GM23338 (cell line): Measurements from ENCODE around the gene EXOC4.

ENCODE experiments used
- CREB1 ChIP-seq: fragments of 250-450 bp; sonication (Bioruptor Pico); IDR thresholded peaks from 2 replicates; pipeline ENCODE4 v1.5.0; 2020; ENCODE audit warnings: low read depth, mild to moderate bottlenecking, moderate library complexity
- EZH2 ChIP-seq: fragments of 200-600 bp; sonication (generic); IDR thresholded peaks from one replicate; pipeline ENCODE4 v1.8.0; 2017; ENCODE audit warnings: antibody characterized with exemption, mild to moderate bottlenecking, low read depth; ENCODE audit not compliant: unreplicated experiment
- EZH2phosphoT487 ChIP-seq: fragments of 200-600 bp; sonication (generic); IDR thresholded peaks from one replicate; pipeline ENCODE4 v1.8.1; 2018; ENCODE audit warnings: antibody characterized with exemption; ENCODE audit not compliant: unreplicated experiment
- NANOG ChIP-seq: IDR thresholded peaks from 2 replicates; pipeline ENCODE4 v1.6.1; 2016; ENCODE audit warnings: antibody characterized with exemption, borderline replicate concordance
- POLR2AphosphoS5 ChIP-seq: IDR thresholded peaks from 2 replicates; pipeline ENCODE4 v1.6.1; 2016; ENCODE audit warnings: antibody characterized with exemption, low read depth
- TF ChIP-seq, protein P1 (sequence below): IDR thresholded peaks from one replicate; pipeline ENCODE4 v1.6.1; 2018; ENCODE audit warnings: antibody characterized with exemption; ENCODE audit not compliant: unreplicated experiment
- TF ChIP-seq, protein P2 (sequence below), 2 experiments: fragments of 200-600 bp in 1 of 2; sonication (generic) in 1 of 2; conservative IDR thresholded peaks; 2 replicates each; pipeline versions ENCODE4 v1.5.1 to v1.6.1; 2016 to 2017; ENCODE audit warnings: antibody characterized with exemption in 2 of 2, low read depth in 2 of 2, mild to moderate bottlenecking in 2 of 2, moderate library complexity in 1 of 2

DNA sequence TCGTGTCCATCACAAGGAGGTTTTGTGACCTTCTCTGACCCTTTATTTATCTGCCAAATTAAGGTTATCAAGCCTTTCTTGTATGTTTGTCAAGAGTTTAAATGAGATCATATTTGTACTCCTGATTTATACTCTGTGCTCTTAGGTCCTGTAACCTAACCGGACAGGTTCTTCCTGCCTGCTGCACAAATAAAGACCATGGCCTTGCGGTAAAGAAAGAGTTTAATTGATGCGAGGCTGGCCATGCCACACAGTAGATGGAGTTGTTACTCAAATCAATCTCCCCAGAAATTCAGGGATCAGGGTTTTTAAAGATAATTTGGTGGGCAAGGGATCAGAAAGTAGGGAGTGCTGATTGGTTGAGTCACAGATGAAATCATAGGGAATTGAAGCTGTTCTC is 794.8 kb downstream of the EXOC4 start:
- TF ChIP-seq EZH2 = no peak
- TF ChIP-seq, protein P1, sequence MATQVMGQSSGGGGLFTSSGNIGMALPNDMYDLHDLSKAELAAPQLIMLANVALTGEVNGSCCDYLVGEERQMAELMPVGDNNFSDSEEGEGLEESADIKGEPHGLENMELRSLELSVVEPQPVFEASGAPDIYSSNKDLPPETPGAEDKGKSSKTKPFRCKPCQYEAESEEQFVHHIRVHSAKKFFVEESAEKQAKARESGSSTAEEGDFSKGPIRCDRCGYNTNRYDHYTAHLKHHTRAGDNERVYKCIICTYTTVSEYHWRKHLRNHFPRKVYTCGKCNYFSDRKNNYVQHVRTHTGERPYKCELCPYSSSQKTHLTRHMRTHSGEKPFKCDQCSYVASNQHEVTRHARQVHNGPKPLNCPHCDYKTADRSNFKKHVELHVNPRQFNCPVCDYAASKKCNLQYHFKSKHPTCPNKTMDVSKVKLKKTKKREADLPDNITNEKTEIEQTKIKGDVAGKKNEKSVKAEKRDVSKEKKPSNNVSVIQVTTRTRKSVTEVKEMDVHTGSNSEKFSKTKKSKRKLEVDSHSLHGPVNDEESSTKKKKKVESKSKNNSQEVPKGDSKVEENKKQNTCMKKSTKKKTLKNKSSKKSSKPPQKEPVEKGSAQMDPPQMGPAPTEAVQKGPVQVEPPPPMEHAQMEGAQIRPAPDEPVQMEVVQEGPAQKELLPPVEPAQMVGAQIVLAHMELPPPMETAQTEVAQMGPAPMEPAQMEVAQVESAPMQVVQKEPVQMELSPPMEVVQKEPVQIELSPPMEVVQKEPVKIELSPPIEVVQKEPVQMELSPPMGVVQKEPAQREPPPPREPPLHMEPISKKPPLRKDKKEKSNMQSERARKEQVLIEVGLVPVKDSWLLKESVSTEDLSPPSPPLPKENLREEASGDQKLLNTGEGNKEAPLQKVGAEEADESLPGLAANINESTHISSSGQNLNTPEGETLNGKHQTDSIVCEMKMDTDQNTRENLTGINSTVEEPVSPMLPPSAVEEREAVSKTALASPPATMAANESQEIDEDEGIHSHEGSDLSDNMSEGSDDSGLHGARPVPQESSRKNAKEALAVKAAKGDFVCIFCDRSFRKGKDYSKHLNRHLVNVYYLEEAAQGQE = no peak
- no peak for TF ChIP-seq POLR2AphosphoS5
- TF ChIP-seq, protein P2, sequence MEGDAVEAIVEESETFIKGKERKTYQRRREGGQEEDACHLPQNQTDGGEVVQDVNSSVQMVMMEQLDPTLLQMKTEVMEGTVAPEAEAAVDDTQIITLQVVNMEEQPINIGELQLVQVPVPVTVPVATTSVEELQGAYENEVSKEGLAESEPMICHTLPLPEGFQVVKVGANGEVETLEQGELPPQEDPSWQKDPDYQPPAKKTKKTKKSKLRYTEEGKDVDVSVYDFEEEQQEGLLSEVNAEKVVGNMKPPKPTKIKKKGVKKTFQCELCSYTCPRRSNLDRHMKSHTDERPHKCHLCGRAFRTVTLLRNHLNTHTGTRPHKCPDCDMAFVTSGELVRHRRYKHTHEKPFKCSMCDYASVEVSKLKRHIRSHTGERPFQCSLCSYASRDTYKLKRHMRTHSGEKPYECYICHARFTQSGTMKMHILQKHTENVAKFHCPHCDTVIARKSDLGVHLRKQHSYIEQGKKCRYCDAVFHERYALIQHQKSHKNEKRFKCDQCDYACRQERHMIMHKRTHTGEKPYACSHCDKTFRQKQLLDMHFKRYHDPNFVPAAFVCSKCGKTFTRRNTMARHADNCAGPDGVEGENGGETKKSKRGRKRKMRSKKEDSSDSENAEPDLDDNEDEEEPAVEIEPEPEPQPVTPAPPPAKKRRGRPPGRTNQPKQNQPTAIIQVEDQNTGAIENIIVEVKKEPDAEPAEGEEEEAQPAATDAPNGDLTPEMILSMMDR (conservative IDR thresholded peaks at IDR 0.05; ENCODE audit: low read depth in 2 of 2) = no peak
- TF ChIP-seq EZH2phosphoT487 = no peak
- no peak for TF ChIP-seq NANOG
- TF ChIP-seq CREB1 (CRISPR knock-in tag) = no peak
